ENCODE data around the gene B4GALT1.

The B4GALT1 gene

GRCh38 chr9:33112094-33112493 lies 55.0 kb downstream of the B4GALT1 start:
- H3K27ac ChIP-seq (ENCODE audit: low read length), result no peak overlapping the region
- no peak for DNase-seq

GRCh38 chr9:33111631-33112030 lies 55.5 kb downstream of the B4GALT1 start:
- Histone ChIP-seq H3K27me3 (replicated peaks; ENCODE audit: insufficient read depth, low read length) (no peaks in the 10 kb centered on the region), H3F3A (ENCODE audit: insufficient read depth, low read length) (no peaks in the 10 kb centered on the region), H3K4me3 (ENCODE audit: low read length) (no peak overlapping the region), H3K9ac (ENCODE audit: low read length) (no peak overlapping the region), H3K79me2 (ENCODE audit: low read length) (0 out of 2 replicates have a peak, but pooled peaks cover 3% of the 10 kb centered on the region), H2AFZ (ENCODE audit: low read length) (no peak overlapping the region), H3K4me1 (ENCODE audit: low read length) (no peaks in the 10 kb centered on the region), H4K20me1 (ENCODE audit: insufficient read depth, low read length) (no peaks in the 10 kb centered on the region), H3K4me2 (ENCODE audit: low read depth, low read length) (no peak overlapping the region), H3K36me3 (replicated peaks; ENCODE audit: insufficient read depth, low read length) (no peaks in the 10 kb centered on the region), H3K27ac (ENCODE audit: low read length) (no peak overlapping the region), H3K9me2 (replicated peaks; ENCODE audit: insufficient read depth, low read length) (no peaks in the 10 kb centered on the region), H3K9me3 (replicated peaks; ENCODE audit: insufficient read depth, low read length) (no peaks in the 10 kb centered on the region)
- TF ChIP-seq EZH2 (optimal IDR thresholded peaks at IDR 0.05; ENCODE audit: low read depth, low read length), result no peak
- no peak for TF ChIP-seq EZH2phosphoT487 (IDR thresholded peaks at IDR 0.05; ENCODE audit: low read length)
- TF ChIP-seq CTCF (IDR thresholded peaks at IDR 0.05; ENCODE audit: low read length), result no peak
- no peak for DNase-seq

More at GRCh38 chr9:33112094-33112493, 55.0 kb downstream of the B4GALT1 start:
- no peak overlapping the region for H3K9ac ChIP-seq (ENCODE audit: low read length)
- H4K20me1 ChIP-seq (ENCODE audit: insufficient read depth, low read length), result no peaks in the 10 kb centered on the region
- no peaks in the 10 kb centered on the region for H3K9me2 ChIP-seq (replicated peaks; ENCODE audit: insufficient read depth, low read length)
- H3K4me1 ChIP-seq (ENCODE audit: low read length), result peaks cover 4% of the 10 kb centered on the region
- H3K9me3 ChIP-seq (replicated peaks; ENCODE audit: insufficient read depth, low read length), result no peaks in the 10 kb centered on the region
- H3K4me2 ChIP-seq (ENCODE audit: low read depth, low read length), result no peak overlapping the region
- H3K4me3 ChIP-seq (ENCODE audit: low read length), result no peak overlapping the region
- no peaks in the 10 kb centered on the region for H3K36me3 ChIP-seq (replicated peaks; ENCODE audit: insufficient read depth, low read length)
- H3K27me3 ChIP-seq (replicated peaks; ENCODE audit: insufficient read depth, low read length), result no peaks in the 10 kb centered on the region
- H3F3A ChIP-seq (ENCODE audit: insufficient read depth, low read length), result no peaks in the 10 kb centered on the region
- H2AFZ ChIP-seq (ENCODE audit: low read length), result no peak overlapping the region
- TF ChIP-seq CTCF (IDR thresholded peaks at IDR 0.05; ENCODE audit: low read length), result no peak
- no peak for TF ChIP-seq EZH2 (optimal IDR thresholded peaks at IDR 0.05; ENCODE audit: low read depth, low read length)
- no peak for TF ChIP-seq EZH2phosphoT487 (IDR thresholded peaks at IDR 0.05; ENCODE audit: low read length)
- 0 out of 2 replicates have a peak, but pooled peaks cover 3% of the 10 kb centered on the region for H3K79me2 ChIP-seq (ENCODE audit: low read length)

- TF ChIP-seq EZH2phosphoT487 (IDR thresholded peaks at IDR 0.05; ENCODE audit: low read length), result no peak
- TF ChIP-seq CTCF (IDR thresholded peaks at IDR 0.05; ENCODE audit: low read length), result no peak
- TF ChIP-seq EZH2 (optimal IDR thresholded peaks at IDR 0.05; ENCODE audit: low read depth, low read length), result no peak
- DNase-seq, result no peak
- Histone ChIP-seq H3F3A (ENCODE audit: insufficient read depth, low read length) (no peaks in the 10 kb centered on the region), H3K27ac (ENCODE audit: low read length) (no peak overlapping the region), H2AFZ (ENCODE audit: low read length) (no peak overlapping the region), H3K27me3 (replicated peaks; ENCODE audit: insufficient read depth, low read length) (no peaks in the 10 kb centered on the region), H4K20me1 (ENCODE audit: insufficient read depth, low read length) (no peaks in the 10 kb centered on the region), H3K9ac (ENCODE audit: low read length) (no peak overlapping the region), H3K79me2 (ENCODE audit: low read length) (0 out of 2 replicates have a peak, but pooled peaks cover 3% of the 10 kb centered on the region), H3K9me3 (replicated peaks; ENCODE audit: insufficient read depth, low read length) (no peaks in the 10 kb centered on the region), H3K9me2 (replicated peaks; ENCODE audit: insufficient read depth, low read length) (no peaks in the 10 kb centered on the region), H3K4me1 (ENCODE audit: low read length) (no peaks in the 10 kb centered on the region), H3K4me2 (ENCODE audit: low read depth, low read length) (no peak overlapping the region), H3K36me3 (replicated peaks; ENCODE audit: insufficient read depth, low read length) (no peaks in the 10 kb centered on the region), H3K4me3 (ENCODE audit: low read length) (no peak overlapping the region)
These were observed 56.5 kb downstream of the B4GALT1 start for GRCh38 chr9:33110686-33111085.
